Loucy (cell line): ENCODE data around the gene DNAJB8.

ENCODE experiments used
- H2AFZ ChIP-seq: fragments of 200-600 bp; sonication (generic); 2 replicates; pipeline ENCODE4 v1.6.0; 2016; ENCODE audit warnings: antibody characterized with exemption, mild to moderate bottlenecking, low read length, moderate library complexity
- H3F3A ChIP-seq: fragments of 200-600 bp; 2 replicates; pipeline ENCODE4 v1.6.0; 2016; ENCODE audit warnings: antibody characterized with exemption, low read depth, mild to moderate bottlenecking
- H3K27me3 ChIP-seq: fragments of 200-600 bp; sonication (generic); 2 replicates; pipeline ENCODE4 v1.6.1; 2014; ENCODE audit warnings: low read length, mild to moderate bottlenecking; ENCODE audit not compliant: insufficient read depth, poor library complexity, severe bottlenecking
- H3K36me3 ChIP-seq: fragments of 200-600 bp; sonication (generic); 2 replicates; pipeline ENCODE4 v1.6.1; 2016; ENCODE audit warnings: low read length; ENCODE audit not compliant: insufficient read depth
- H3K4me1 ChIP-seq: fragments of 200-600 bp; sonication (generic); 2 replicates; pipeline ENCODE4 v1.5.1; 2014; ENCODE audit warnings: low read length, mild to moderate bottlenecking; ENCODE audit not compliant: insufficient read depth, poor library complexity, severe bottlenecking
- H3K4me2 ChIP-seq: fragments of 200-600 bp; sonication (generic); 2 replicates; pipeline ENCODE4 v1.6.0; 2014; ENCODE audit warnings: antibody characterized with exemption, low read length, low read depth, mild to moderate bottlenecking; ENCODE audit not compliant: poor library complexity, severe bottlenecking
- H3K4me3 ChIP-seq: fragments of 200-600 bp; sonication (generic); 2 replicates; pipeline ENCODE4 v1.5.1; 2014; ENCODE audit warnings: low read length, mild to moderate bottlenecking, mixed read lengths; ENCODE audit not compliant: poor library complexity, severe bottlenecking
- H3K79me2 ChIP-seq: fragments of 200-600 bp; sonication (generic); 2 replicates; pipeline ENCODE4 v1.6.1; 2014; ENCODE audit warnings: low read length; ENCODE audit not compliant: insufficient read depth
- H3K9ac ChIP-seq: fragments of 200-600 bp; sonication (generic); 2 replicates; pipeline ENCODE4 v1.6.0; 2014; ENCODE audit warnings: mild to moderate bottlenecking, low read depth, low read length, moderate library complexity; ENCODE audit not compliant: poor library complexity, severe bottlenecking
- H3K9me2 ChIP-seq: fragments of 200-600 bp; sonication (generic); replicated peaks from 2 replicates; pipeline ENCODE4 v1.6.1; 2016; ENCODE audit warnings: low read depth, low read length, mixed read lengths
- H3K9me3 ChIP-seq: fragments of 200-600 bp; sonication (generic); 2 replicates; pipeline ENCODE4 v1.6.1; 2014; ENCODE audit warnings: mild to moderate bottlenecking, antibody characterized with exemption, low read length, low read depth; ENCODE audit not compliant: insufficient read depth
- H4K20me1 ChIP-seq: fragments of 200-600 bp; sonication (generic); 2 replicates; pipeline ENCODE4 v1.6.0; 2014; ENCODE audit warnings: antibody characterized with exemption, low read length, mild to moderate bottlenecking; ENCODE audit not compliant: insufficient read depth, poor library complexity, severe bottlenecking
- CTCF ChIP-seq: fragments of 200-600 bp; sonication (generic); conservative IDR thresholded peaks from 2 replicates; pipeline ENCODE4 v1.5.1; 2014; ENCODE audit warnings: mild to moderate bottlenecking, antibody characterized with exemption, low read length
- EZH2phosphoT487 ChIP-seq: fragments of 200-600 bp; IDR thresholded peaks from 2 replicates; pipeline ENCODE4 v1.6.1; 2018; ENCODE audit warnings: antibody characterized with exemption, mild to moderate bottlenecking, moderate library complexity, borderline replicate concordance

The DNAJB8 gene

GRCh38 chr3:128483657-128484403 is 17.1 kb upstream of the DNAJB8 start:
- TF ChIP-seq CTCF (no peak), EZH2phosphoT487 (no peak)
- Histone ChIP-seq H3F3A (peaks cover 15% of the 10 kb centered on the region), H3K36me3 (peaks cover 8% of the 10 kb centered on the region; the same call in 1 of the 2 replicates), H3K9ac (peak overlapping the region; percentile 98), H3K9me2 (no peaks in the 10 kb centered on the region), H3K9me3 (no peaks in the 10 kb centered on the region), H3K4me1 (peaks cover 51% of the 10 kb centered on the region), H3K27me3 (no peaks in the 10 kb centered on the region), H4K20me1 (no peaks in the 10 kb centered on the region), H2AFZ (peak overlapping the region; percentile 3; the same call in 1 of the 2 replicates), H3K4me3 (peak overlapping the region; percentile 85), H3K79me2 (peaks cover 75% of the 10 kb centered on the region), H3K4me2 (peak overlapping the region; percentile 94)

GRCh38 chr3:128482666-128483656 is 16.3 kb upstream of the DNAJB8 start:
- Histone ChIP-seq H3K4me3 (peak overlapping the region; percentile 85), H3K36me3 (peaks cover 8% of the 10 kb centered on the region; the same call in 1 of the 2 replicates), H3F3A (peaks cover 15% of the 10 kb centered on the region), H4K20me1 (no peaks in the 10 kb centered on the region), H3K4me2 (peak overlapping the region; percentile 94), H3K27me3 (no peaks in the 10 kb centered on the region), H3K9me2 (no peaks in the 10 kb centered on the region), H3K9ac (peak overlapping the region; percentile 98), H3K4me1 (peaks cover 51% of the 10 kb centered on the region), H3K79me2 (peaks cover 68% of the 10 kb centered on the region), H3K9me3 (no peaks in the 10 kb centered on the region), H2AFZ (no peak overlapping the region)
- TF ChIP-seq CTCF (peak; percentile 50), EZH2phosphoT487 (no peak)

GRCh38 chr3:128482175-128482574 is 15.5 kb upstream of the DNAJB8 start:
- Histone ChIP-seq H4K20me1 (no peaks in the 10 kb centered on the region), H2AFZ (no peak overlapping the region), H3K9me3 (no peaks in the 10 kb centered on the region), H3F3A (peaks cover 15% of the 10 kb centered on the region), H3K4me3 (peak overlapping the region; percentile 85), H3K27me3 (no peaks in the 10 kb centered on the region), H3K79me2 (peaks cover 61% of the 10 kb centered on the region), H3K9ac (peak overlapping the region; percentile 98), H3K4me2 (peak overlapping the region; percentile 94), H3K36me3 (peaks cover 8% of the 10 kb centered on the region; the same call in 1 of the 2 replicates), H3K9me2 (no peaks in the 10 kb centered on the region), H3K4me1 (peaks cover 51% of the 10 kb centered on the region)
- no peak for TF ChIP-seq CTCF
- no peak for TF ChIP-seq EZH2phosphoT487
